Tibial nerve (tissue), 4 donors: ENCODE measurements around the gene PRKCE.

Experiments used
- CTCF ChIP-seq, 5 experiments: fragments of 200-600 bp in 3 of 5; fragments of 450-650 bp in 2 of 5; sonication (generic) in 3 of 5; IDR thresholded peaks; one replicate each; pipeline ENCODE4 v1.5.1; 2016 to 2019; ENCODE audit warnings: antibody characterized with exemption in 5 of 5, mild to moderate bottlenecking in 3 of 5, moderate library complexity in 2 of 5
- EP300 ChIP-seq, 2 donors: sonication (generic); formaldehyde crosslinking; IDR thresholded peaks; one replicate each; pipeline ENCODE4 v1.6.1; 2017; ENCODE audit warnings: antibody characterized with exemption in 2 of 2, mild to moderate bottlenecking in 1 of 2
- POLR2A ChIP-seq, 2 donors: fragments of 450-650 bp; IDR thresholded peaks; one replicate each; pipeline ENCODE4 v1.6.1; 2017; ENCODE audit warnings: antibody characterized with exemption in 2 of 2, mild to moderate bottlenecking in 2 of 2, moderate library complexity in 2 of 2

GRCh38 chr2:46042711-46043110 is 391.2 kb downstream of the PRKCE start:
- TF ChIP-seq POLR2A (IDR thresholded peaks at IDR 0.05) (no peak), CTCF (IDR thresholded peaks at IDR 0.05) (no peak), EP300 (IDR thresholded peaks at IDR 0.05) (no peak)
